IPS-18c (cell line): ENCODE measurements around the gene TTK.
"Not testable (repeated sequence)": the region's sequence is repeated elsewhere in the genome, so short reads cannot be mapped to it uniquely, and the experiment has no call there.

Experiments
- H3K4me3 ChIP-seq: 2 replicates; pipeline ENCODE4 v1.7.0; 2013; ENCODE audit warnings: low read depth, mild to moderate bottlenecking, low read length, moderate library complexity; ENCODE audit not compliant: insufficient read depth
- H3K9me3 ChIP-seq: one replicate; pipeline ENCODE4 v1.6.1; 2013; ENCODE audit warnings: mild to moderate bottlenecking, low read length, moderate library complexity; ENCODE audit not compliant: control insufficient read depth, insufficient read depth

TTK gene

GRCh38 chr6:80010288-80010687 is 5.8 kb downstream of the TTK start:
- Histone ChIP-seq H3K4me3 (no peak overlapping the region), H3K9me3 (no peaks in the 10 kb centered on the region)

DNA sequence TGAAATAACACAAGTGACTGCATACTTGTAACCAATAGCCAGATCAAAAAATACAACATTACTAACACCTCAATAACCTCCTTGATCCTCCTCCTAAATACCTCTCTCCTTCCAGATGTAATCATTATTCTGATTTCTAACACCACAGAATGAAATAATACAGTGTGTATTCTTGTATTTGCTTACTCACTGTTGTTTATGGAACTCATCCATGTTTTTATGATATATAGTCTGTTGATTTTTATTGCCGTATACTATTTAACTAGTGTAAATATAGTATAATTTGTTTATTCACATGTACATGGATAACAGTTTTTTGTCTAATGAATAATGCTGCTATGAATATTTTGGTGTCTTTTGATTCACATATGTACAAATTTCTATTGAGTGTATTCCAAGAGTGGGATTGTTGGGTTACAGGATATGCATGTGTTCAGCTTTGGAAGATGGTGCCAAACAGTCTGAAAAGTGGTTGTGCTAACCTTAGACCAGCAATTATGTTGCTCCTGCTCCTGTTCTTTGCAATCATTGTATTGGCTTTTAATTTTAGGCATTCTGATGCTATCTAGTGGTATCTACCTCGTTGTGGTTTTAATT is 11.5 kb downstream of the TTK start:
- Histone ChIP-seq H3K4me3 (no peak overlapping the region), H3K9me3 (no peaks in the 10 kb centered on the region)

GRCh38 chr6:80020381-80021120 is 16.1 kb downstream of the TTK start:
- H3K9me3 ChIP-seq, result no peaks in the 10 kb centered on the region
- H3K4me3 ChIP-seq, result no peak overlapping the region

GRCh38 chr6:80021131-80021530 is 16.7 kb downstream of the TTK start:
- no peak overlapping the region for H3K4me3 ChIP-seq
- H3K9me3 ChIP-seq, result no peaks in the 10 kb centered on the region

- H3K4me3 ChIP-seq, result no peak overlapping the region
- H3K9me3 ChIP-seq, result no peaks in the 10 kb centered on the region
Measured at GRCh38 chr6:80021591-80021990, 17.1 kb downstream of the TTK start.

GRCh38 chr6:80022803-80023202 is 18.4 kb downstream of the TTK start:
- no peak overlapping the region for H3K4me3 ChIP-seq
- no peaks in the 10 kb centered on the region for H3K9me3 ChIP-seq

DNA sequence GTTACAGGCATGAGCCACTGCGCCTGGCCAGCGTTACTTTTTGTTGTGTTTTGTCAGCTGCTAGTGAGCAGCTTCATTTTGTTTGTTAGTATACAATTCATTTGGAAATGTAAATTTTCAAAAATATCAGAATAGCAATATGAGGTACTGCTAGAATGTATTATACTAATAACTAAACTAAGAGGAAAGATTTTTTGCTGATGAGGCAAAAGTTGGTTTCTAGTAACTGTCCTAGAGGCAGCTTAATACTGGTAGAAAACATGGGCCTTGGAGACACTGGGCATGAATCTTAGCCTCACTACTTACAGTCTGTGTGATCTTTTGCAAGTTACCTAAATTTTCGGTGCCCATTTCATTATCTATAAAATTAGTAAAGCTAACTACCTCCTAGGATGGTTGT is 24.1 kb downstream of the TTK start:
- H3K9me3 ChIP-seq, result no peaks in the 10 kb centered on the region
- no peak overlapping the region for H3K4me3 ChIP-seq

DNA sequence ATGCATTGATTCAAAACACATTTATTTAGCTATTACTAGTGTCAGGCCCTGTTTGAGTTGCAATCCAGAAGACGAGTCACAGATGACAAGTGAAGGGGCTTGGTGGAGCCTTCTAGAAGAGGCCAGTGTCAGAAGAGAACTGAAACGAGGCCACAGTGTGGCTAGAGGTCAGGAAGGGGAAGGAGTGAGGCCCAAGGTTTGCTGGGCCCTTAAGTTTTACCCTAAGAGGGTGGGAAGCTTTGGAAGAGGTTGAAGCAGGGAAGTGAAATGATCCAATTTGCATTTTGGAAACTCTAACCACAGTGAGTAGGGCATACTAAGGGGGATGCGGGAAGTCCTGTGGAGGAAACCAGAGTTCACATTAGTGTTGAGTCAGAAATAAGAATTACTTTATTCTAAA is 25.0 kb downstream of the TTK start:
- H3K9me3 ChIP-seq, result no peaks in the 10 kb centered on the region
- H3K4me3 ChIP-seq, result no peak overlapping the region

DNA sequence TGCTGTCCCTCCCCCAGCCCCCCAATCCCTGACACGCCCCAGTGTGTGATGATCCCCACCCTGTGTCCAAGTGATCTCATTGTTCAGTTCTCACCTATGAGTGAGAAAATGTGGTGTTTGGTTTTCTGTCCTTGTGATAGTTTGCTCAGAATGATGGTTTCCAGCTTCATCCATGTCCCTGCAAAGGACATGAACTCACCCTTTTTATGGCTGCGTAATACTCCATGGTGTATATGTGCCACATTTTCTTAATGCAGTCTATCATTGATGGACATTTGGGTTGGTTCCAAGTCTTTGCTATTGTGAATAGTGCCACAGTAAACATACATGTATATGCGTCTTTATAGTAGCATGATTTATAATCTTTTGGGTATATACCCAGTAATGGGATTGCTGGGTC is 43.8 kb downstream of the TTK start:
- H3K9me3 ChIP-seq, H3K4me3 ChIP-seq: not testable (repeated sequence)

DNA sequence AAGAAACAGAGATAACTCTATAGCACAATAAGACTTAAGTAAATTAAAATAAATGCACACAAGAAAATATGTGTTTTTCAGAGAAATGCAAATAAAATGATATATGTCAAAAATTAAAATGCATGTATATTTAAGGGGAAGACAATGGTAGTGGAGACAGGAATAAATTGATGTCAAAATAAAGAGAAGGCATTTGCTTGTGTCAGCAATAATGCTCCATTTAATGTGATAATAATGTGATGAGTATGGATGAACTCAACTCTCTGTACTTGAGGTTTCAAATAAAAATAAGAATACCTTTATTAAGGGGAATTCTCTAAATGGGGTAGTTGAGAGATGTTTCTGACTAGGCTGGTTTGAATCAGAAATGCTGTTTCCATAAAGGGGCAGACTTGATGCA is 56.3 kb downstream of the TTK start:
- Histone ChIP-seq H3K4me3 (no peak overlapping the region), H3K9me3 (no peaks in the 10 kb centered on the region)

DNA sequence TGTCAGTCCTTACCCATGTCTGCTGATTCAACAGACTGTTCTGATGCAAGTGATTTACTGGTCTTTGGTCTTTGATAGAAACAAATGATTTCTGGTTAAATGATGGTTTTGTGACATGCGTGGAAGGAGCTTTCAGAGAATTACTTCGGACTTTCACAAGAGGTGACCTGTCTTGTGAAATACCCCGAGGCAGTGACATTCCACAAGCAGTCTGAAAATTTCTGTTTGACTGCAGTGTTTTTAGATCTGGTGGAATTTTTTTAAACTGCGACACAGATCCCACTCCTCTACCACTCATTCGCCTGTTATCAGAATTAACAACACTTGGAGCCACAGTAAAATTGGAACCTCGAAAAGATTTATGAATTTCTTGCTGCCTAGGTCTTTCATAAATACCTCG is 63.7 kb downstream of the TTK start:
- not testable (repeated sequence) for H3K4me3 ChIP-seq

GRCh38 chr6:80070431-80070830 is 66.0 kb downstream of the TTK start:
- not testable (repeated sequence) for H3K9me3 ChIP-seq, H3K4me3 ChIP-seq

More for the DNA sequence above, 63.7 kb downstream of the TTK start:
- not testable (repeated sequence) for H3K9me3 ChIP-seq

GRCh38 chr6:80077067-80077466 is 72.6 kb downstream of the TTK start:
- H3K9me3 ChIP-seq, result peaks cover 2% of the 10 kb centered on the region
- no peak overlapping the region for H3K4me3 ChIP-seq

DNA sequence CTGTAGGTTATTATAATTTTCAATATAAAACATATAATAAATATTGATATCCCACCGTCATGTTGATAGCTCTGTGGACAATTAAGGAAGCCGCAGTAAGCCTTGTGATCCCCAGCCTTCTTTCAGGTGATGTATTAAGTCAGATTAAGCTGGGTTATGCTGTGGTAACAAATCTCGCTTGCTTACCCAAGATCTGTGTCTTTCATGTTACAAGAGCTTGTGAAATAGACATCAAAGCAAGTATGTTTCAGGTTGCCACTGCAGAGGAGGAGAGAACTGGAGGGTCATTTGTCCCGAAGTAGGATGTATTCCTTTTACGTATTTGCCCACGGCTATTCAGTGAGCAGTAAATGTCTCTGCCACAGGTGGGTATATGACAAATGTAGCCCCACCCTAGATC is 84.2 kb downstream of the TTK start:
- H3K9me3 ChIP-seq, result no peaks in the 10 kb centered on the region
- H3K4me3 ChIP-seq, result no peak overlapping the region

DNA sequence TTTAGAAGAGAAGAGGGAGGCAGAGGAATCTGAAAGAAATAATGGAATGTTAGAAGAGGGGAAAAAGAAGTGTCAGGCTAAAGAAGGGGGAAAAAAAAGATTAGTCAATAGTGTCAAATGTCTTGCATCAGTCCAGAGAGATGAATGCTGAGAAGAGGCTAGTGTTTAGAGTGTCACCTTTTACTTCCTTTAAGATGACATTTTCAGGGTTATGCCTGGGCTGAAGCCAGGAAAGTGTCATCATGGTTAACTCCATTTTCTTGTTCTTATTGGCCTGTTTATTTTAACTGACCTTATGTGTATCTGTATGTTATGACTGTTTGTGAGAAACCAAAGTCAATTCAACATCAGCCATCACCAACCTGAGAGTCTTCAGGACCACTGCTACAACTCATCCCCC is 87.1 kb downstream of the TTK start:
- H3K4me3 ChIP-seq, result no peak overlapping the region

More for the DNA sequence above, 87.1 kb downstream of the TTK start:
- H3K9me3 ChIP-seq, result no peaks in the 10 kb centered on the region
